ENCODE measurements around the gene FAM163A.

FAM163A gene

DNA sequence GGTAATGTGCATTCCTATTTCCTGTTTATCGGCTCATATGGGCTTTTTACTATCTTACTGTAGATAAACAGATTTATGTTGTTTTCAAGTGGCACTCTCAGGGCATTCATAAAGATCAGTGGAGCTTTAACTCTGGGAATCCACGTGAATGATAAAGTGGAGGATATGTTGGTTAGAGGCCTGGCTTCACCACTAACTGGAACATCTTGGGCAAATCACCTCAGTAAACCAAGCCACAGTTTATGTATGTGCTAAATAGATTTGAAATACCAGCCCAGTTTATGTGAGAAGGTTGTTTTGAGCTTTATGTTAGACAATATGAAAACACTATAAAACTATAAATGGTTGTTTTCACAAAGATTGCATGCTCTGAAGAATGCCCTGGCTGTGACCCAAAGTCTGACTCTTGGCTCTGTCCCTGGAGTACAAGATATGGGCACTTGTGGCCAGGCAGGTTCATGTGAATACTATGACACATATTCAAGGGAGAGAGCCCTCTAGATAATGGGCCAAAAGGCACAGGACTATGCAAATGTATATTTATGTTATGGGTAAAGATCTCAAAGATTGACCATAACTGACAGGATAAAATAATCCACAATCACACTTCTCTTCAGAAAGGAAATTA, 36.7 kb downstream of the FAM163A start:
- no peak overlapping the region for H3K4me3 ChIP-seq (ENCODE audit: low read length, poor library complexity, severe bottlenecking)
- no peaks in the 10 kb centered on the region for H3F3A ChIP-seq (ENCODE audit: low read depth)
- H3K79me2 ChIP-seq (ENCODE audit: insufficient read depth, low read length), result no peaks in the 10 kb centered on the region
- H3K9ac ChIP-seq (ENCODE audit: low read depth, low read length, poor library complexity, severe bottlenecking), result no peak overlapping the region
- H4K20me1 ChIP-seq (ENCODE audit: insufficient read depth, low read length, poor library complexity, severe bottlenecking), result no peaks in the 10 kb centered on the region
- H3K4me1 ChIP-seq (ENCODE audit: insufficient read depth, low read length, poor library complexity, severe bottlenecking), result no peaks in the 10 kb centered on the region
- H3K27me3 ChIP-seq (ENCODE audit: insufficient read depth, low read length, poor library complexity, severe bottlenecking), result no peaks in the 10 kb centered on the region
- no peak overlapping the region for H3K4me2 ChIP-seq (ENCODE audit: low read depth, low read length, poor library complexity, severe bottlenecking)
- H3K36me3 ChIP-seq (ENCODE audit: insufficient read depth, low read length), result no peaks in the 10 kb centered on the region
- no peaks in the 10 kb centered on the region for H3K9me2 ChIP-seq (replicated peaks; ENCODE audit: low read depth, low read length)
- no peaks in the 10 kb centered on the region for H3K9me3 ChIP-seq (ENCODE audit: insufficient read depth, low read depth, low read length)
- TF ChIP-seq, protein P1, sequence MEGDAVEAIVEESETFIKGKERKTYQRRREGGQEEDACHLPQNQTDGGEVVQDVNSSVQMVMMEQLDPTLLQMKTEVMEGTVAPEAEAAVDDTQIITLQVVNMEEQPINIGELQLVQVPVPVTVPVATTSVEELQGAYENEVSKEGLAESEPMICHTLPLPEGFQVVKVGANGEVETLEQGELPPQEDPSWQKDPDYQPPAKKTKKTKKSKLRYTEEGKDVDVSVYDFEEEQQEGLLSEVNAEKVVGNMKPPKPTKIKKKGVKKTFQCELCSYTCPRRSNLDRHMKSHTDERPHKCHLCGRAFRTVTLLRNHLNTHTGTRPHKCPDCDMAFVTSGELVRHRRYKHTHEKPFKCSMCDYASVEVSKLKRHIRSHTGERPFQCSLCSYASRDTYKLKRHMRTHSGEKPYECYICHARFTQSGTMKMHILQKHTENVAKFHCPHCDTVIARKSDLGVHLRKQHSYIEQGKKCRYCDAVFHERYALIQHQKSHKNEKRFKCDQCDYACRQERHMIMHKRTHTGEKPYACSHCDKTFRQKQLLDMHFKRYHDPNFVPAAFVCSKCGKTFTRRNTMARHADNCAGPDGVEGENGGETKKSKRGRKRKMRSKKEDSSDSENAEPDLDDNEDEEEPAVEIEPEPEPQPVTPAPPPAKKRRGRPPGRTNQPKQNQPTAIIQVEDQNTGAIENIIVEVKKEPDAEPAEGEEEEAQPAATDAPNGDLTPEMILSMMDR (conservative IDR thresholded peaks at IDR 0.05; ENCODE audit: low read length), result no peak
- no peak for TF ChIP-seq EZH2phosphoT487 (IDR thresholded peaks at IDR 0.05; ENCODE audit: borderline replicate concordance)
- no peak overlapping the region for H2AFZ ChIP-seq (ENCODE audit: low read length)

DNA sequence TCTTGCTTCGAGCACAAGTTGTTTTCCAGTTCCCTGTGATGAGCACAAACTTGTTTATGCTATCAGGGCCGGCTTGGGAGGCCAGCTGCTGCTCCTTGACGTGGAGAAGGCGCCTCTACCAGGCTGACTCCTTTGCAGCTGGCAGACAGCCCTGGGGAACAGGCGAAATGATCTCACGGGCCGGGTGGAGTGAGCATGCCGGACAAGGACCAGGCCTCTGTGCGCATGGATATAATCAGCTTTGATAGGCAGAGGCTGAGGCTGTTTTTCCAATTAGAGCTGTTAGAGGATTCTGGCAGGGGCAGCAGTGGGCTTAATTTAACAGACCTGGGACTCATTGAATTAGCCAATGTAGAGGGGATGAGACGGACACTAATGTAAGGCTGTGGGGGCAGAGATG, 38.9 kb downstream of the FAM163A start:
- no peak overlapping the region for H3K4me2 ChIP-seq (ENCODE audit: low read depth, low read length, poor library complexity, severe bottlenecking)
- no peak for TF ChIP-seq EZH2phosphoT487 (IDR thresholded peaks at IDR 0.05; ENCODE audit: borderline replicate concordance)
- no peaks in the 10 kb centered on the region for H3K4me1 ChIP-seq (ENCODE audit: insufficient read depth, low read length, poor library complexity, severe bottlenecking)
- H2AFZ ChIP-seq (ENCODE audit: low read length), result no peak overlapping the region
- no peaks in the 10 kb centered on the region for H3F3A ChIP-seq (ENCODE audit: low read depth)
- H3K4me3 ChIP-seq (ENCODE audit: low read length, poor library complexity, severe bottlenecking), result no peak overlapping the region
- no peaks in the 10 kb centered on the region for H4K20me1 ChIP-seq (ENCODE audit: insufficient read depth, low read length, poor library complexity, severe bottlenecking)
- no peaks in the 10 kb centered on the region for H3K27me3 ChIP-seq (ENCODE audit: insufficient read depth, low read length, poor library complexity, severe bottlenecking)
- no peaks in the 10 kb centered on the region for H3K79me2 ChIP-seq (ENCODE audit: insufficient read depth, low read length)
- no peaks in the 10 kb centered on the region for H3K36me3 ChIP-seq (ENCODE audit: insufficient read depth, low read length)
- no peaks in the 10 kb centered on the region for H3K9me2 ChIP-seq (replicated peaks; ENCODE audit: low read depth, low read length)
- no peaks in the 10 kb centered on the region for H3K9me3 ChIP-seq (ENCODE audit: insufficient read depth, low read depth, low read length)
- H3K9ac ChIP-seq (ENCODE audit: low read depth, low read length, poor library complexity, severe bottlenecking), result no peak overlapping the region

GRCh38 chr1:179785031-179785431, 41.9 kb downstream of the FAM163A start:
- Histone ChIP-seq H3F3A (ENCODE audit: low read depth) (no peaks in the 10 kb centered on the region), H3K9ac (ENCODE audit: low read depth, low read length, poor library complexity, severe bottlenecking) (no peak overlapping the region), H3K36me3 (ENCODE audit: insufficient read depth, low read length) (no peaks in the 10 kb centered on the region), H3K4me1 (ENCODE audit: insufficient read depth, low read length, poor library complexity, severe bottlenecking) (no peaks in the 10 kb centered on the region), H3K4me3 (ENCODE audit: low read length, poor library complexity, severe bottlenecking) (no peak overlapping the region), H2AFZ (ENCODE audit: low read length) (no peak overlapping the region), H3K79me2 (ENCODE audit: insufficient read depth, low read length) (no peaks in the 10 kb centered on the region), H4K20me1 (ENCODE audit: insufficient read depth, low read length, poor library complexity, severe bottlenecking) (no peaks in the 10 kb centered on the region), H3K4me2 (ENCODE audit: low read depth, low read length, poor library complexity, severe bottlenecking) (no peak overlapping the region), H3K9me2 (replicated peaks; ENCODE audit: low read depth, low read length) (no peaks in the 10 kb centered on the region), H3K27me3 (ENCODE audit: insufficient read depth, low read length, poor library complexity, severe bottlenecking) (no peaks in the 10 kb centered on the region), H3K9me3 (ENCODE audit: insufficient read depth, low read depth, low read length) (no peaks in the 10 kb centered on the region)
- no peak for TF ChIP-seq EZH2phosphoT487 (IDR thresholded peaks at IDR 0.05; ENCODE audit: borderline replicate concordance)
- TF ChIP-seq, protein P1 (conservative IDR thresholded peaks at IDR 0.05; ENCODE audit: low read length), result no peak

- Histone ChIP-seq H3K4me3 (ENCODE audit: low read length, poor library complexity, severe bottlenecking) (no peak overlapping the region), H4K20me1 (ENCODE audit: insufficient read depth, low read length, poor library complexity, severe bottlenecking) (no peaks in the 10 kb centered on the region), H3K9me3 (ENCODE audit: insufficient read depth, low read depth, low read length) (no peaks in the 10 kb centered on the region), H3K36me3 (ENCODE audit: insufficient read depth, low read length) (no peaks in the 10 kb centered on the region), H3K9me2 (replicated peaks; ENCODE audit: low read depth, low read length) (no peaks in the 10 kb centered on the region), H3K4me1 (ENCODE audit: insufficient read depth, low read length, poor library complexity, severe bottlenecking) (no peaks in the 10 kb centered on the region), H3K9ac (ENCODE audit: low read depth, low read length, poor library complexity, severe bottlenecking) (no peak overlapping the region), H3K4me2 (ENCODE audit: low read depth, low read length, poor library complexity, severe bottlenecking) (no peak overlapping the region), H3K27me3 (ENCODE audit: insufficient read depth, low read length, poor library complexity, severe bottlenecking) (no peaks in the 10 kb centered on the region), H2AFZ (ENCODE audit: low read length) (no peak overlapping the region), H3K79me2 (ENCODE audit: insufficient read depth, low read length) (no peaks in the 10 kb centered on the region), H3F3A (ENCODE audit: low read depth) (no peaks in the 10 kb centered on the region)
- TF ChIP-seq EZH2phosphoT487 (IDR thresholded peaks at IDR 0.05; ENCODE audit: borderline replicate concordance), result no peak
These were observed 42.6 kb downstream of the FAM163A start for GRCh38 chr1:179785728-179786127.
